Activated T-helper 17 cell treated with anti-CD3 and anti-CD28 coated beads, Interleukin-2, amount 50 U/mL, for 72 hours (primary cell): ENCODE results near the gene PPFIBP2. TPM values are rescaled to one million over a fixed set of nuclear protein-coding genes. Genes with fewer than 3 reads are reported as not detected.

ENCODE experiments used
- ATAC-seq: fragments of 150-1000 bp; cut with Tn5 transposase; replicated peaks from 2 replicates; pipeline ENCODE4 v1.10.0; 2021; ENCODE audit warnings: mild to moderate bottlenecking, moderate library complexity
- H3K27ac Mint-ChIP-seq: one replicate; pipeline ENCODE4 v1.8.0; 2022; ENCODE audit warnings: mixed read lengths
- H3K27me3 Mint-ChIP-seq: one replicate; pipeline ENCODE4 v1.8.0; 2022; ENCODE audit warnings: mixed read lengths
- H3K36me3 Mint-ChIP-seq: one replicate; pipeline ENCODE4 v1.8.0; 2022; ENCODE audit warnings: low read depth, mild to moderate bottlenecking, mixed read lengths
- H3K4me1 Mint-ChIP-seq: one replicate; pipeline ENCODE4 v1.8.0; 2022; ENCODE audit warnings: mixed read lengths
- H3K4me3 Mint-ChIP-seq: one replicate; pipeline ENCODE4 v1.8.0; 2022; ENCODE audit warnings: mild to moderate bottlenecking, mixed read lengths
- H3K9me3 Mint-ChIP-seq: one replicate; pipeline ENCODE4 v1.8.0; 2022; ENCODE audit warnings: mixed read lengths
- total RNA-seq, 2 donors: library from RNA; stranded (reverse); gene quantifications; one replicate each; pipeline ENCODE4 v1.2.3, GENCODE V29; 2022

The PPFIBP2 gene
- total RNA-seq, 2 donors from 2014 or later: 4.2 to 11.1 TPM

DNA sequence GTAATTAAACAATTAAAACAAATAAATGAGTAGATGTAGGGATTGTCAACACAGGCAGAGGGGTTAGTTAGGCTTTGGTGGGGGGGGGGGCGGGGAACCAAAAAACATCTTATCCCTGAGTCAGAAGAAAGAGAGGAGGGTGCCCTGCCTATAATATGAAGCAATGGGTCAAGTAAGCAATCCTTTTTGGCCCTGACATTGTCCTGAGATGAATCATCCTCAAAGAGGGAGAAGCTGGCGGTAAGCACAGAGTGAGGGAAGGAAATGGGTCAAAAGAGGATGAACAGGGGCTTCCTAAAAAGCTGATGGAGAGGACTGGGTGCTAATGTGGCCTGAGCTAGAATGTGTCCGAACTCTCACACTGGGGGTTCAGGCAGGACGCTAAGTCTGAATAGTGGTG is 23.7 kb upstream of the PPFIBP2 start:
- H3K27ac Mint-ChIP-seq: no peak overlapping the region
- no peaks in the 10 kb centered on the region for H3K4me1 Mint-ChIP-seq
- H3K9me3 Mint-ChIP-seq: no peaks in the 10 kb centered on the region
- no peak for ATAC-seq
- no peak overlapping the region for H3K4me3 Mint-ChIP-seq
- no peaks in the 10 kb centered on the region for H3K36me3 Mint-ChIP-seq
- H3K27me3 Mint-ChIP-seq: no peaks in the 10 kb centered on the region

DNA sequence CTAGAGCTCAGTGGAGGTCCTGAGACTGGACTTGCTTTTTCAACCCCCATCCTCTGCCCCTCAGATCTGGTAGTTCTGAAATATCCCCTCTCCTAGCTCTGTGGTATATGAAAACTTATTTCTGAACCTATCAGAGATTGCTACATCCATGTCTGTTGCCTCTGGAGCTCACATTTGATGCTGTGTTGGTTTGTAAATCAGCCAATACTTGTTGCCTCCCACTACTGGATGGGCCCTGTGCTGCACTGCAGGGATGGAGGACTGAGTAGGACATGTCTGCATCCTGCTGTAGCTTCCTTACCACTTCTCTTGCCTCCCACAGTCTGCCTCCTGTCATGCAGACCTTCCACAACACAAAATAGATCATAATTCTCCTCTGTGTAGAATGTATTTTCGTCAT is 23.3 kb upstream of the PPFIBP2 start:
- Mint-ChIP-seq H3K9me3 (no peaks in the 10 kb centered on the region), H3K27me3 (no peaks in the 10 kb centered on the region), H3K27ac (no peak overlapping the region), H3K4me1 (no peaks in the 10 kb centered on the region), H3K4me3 (no peak overlapping the region), H3K36me3 (no peaks in the 10 kb centered on the region)
- ATAC-seq: no peak

- Mint-ChIP-seq H3K27me3 (no peaks in the 10 kb centered on the region), H3K27ac (no peak overlapping the region), H3K36me3 (no peaks in the 10 kb centered on the region), H3K4me3 (no peak overlapping the region), H3K4me1 (peaks cover 4% of the 10 kb centered on the region), H3K9me3 (no peaks in the 10 kb centered on the region)
- ATAC-seq: no peak
Measured at GRCh38 chr11:7492253-7492652, 21.5 kb upstream of the PPFIBP2 start.

GRCh38 chr11:7493670-7494069 is 20.1 kb upstream of the PPFIBP2 start:
- Mint-ChIP-seq H3K4me1 (peaks cover 4% of the 10 kb centered on the region), H3K4me3 (no peak overlapping the region), H3K36me3 (no peaks in the 10 kb centered on the region), H3K27ac (no peak overlapping the region), H3K27me3 (no peaks in the 10 kb centered on the region), H3K9me3 (no peaks in the 10 kb centered on the region)
- ATAC-seq: no peak

- Mint-ChIP-seq H3K36me3 (no peaks in the 10 kb centered on the region), H3K4me3 (no peak overlapping the region), H3K27ac (no peak overlapping the region), H3K27me3 (no peaks in the 10 kb centered on the region), H3K9me3 (no peaks in the 10 kb centered on the region), H3K4me1 (peaks cover 4% of the 10 kb centered on the region)
- no peak for ATAC-seq
Measured at GRCh38 chr11:7494086-7494745, 19.6 kb upstream of the PPFIBP2 start.

- peak overlapping the region; percentile 1 for H3K27ac Mint-ChIP-seq
- no peaks in the 10 kb centered on the region for H3K27me3 Mint-ChIP-seq
- H3K4me1 Mint-ChIP-seq: peaks cover 4% of the 10 kb centered on the region
- peak; percentile 73 for ATAC-seq
- H3K9me3 Mint-ChIP-seq: no peaks in the 10 kb centered on the region
- H3K36me3 Mint-ChIP-seq: no peaks in the 10 kb centered on the region
- no peak overlapping the region for H3K4me3 Mint-ChIP-seq
Measured at GRCh38 chr11:7495882-7496551, 17.8 kb upstream of the PPFIBP2 start.

- no peak for ATAC-seq
- Mint-ChIP-seq H3K27ac (no peak overlapping the region), H3K4me3 (no peak overlapping the region), H3K36me3 (no peaks in the 10 kb centered on the region), H3K9me3 (no peaks in the 10 kb centered on the region), H3K4me1 (peaks cover 4% of the 10 kb centered on the region), H3K27me3 (no peaks in the 10 kb centered on the region)
Measured at GRCh38 chr11:7498193-7498592, 15.6 kb upstream of the PPFIBP2 start.

DNA sequence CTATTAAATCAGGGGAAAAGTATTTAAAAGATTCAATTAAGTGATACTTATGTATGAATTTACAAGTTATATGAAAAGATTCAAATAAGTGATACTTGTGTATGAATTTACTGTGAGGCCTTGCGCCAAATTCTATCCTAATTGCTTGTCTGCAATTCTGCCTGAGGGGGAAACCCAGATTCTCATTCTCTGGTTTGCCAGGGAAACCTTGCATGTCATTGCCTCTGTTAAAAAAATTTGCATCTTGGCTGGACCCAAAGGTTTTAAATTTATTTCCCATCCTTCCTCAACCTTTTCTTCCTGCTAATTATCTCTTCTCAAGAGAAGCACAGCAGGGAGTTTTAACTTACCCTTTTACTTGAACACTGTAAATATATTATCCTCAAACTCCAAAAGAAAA is 14.7 kb upstream of the PPFIBP2 start:
- no peaks in the 10 kb centered on the region for H3K27me3 Mint-ChIP-seq
- H3K36me3 Mint-ChIP-seq: no peaks in the 10 kb centered on the region
- no peaks in the 10 kb centered on the region for H3K9me3 Mint-ChIP-seq
- no peak overlapping the region for H3K4me3 Mint-ChIP-seq
- H3K4me1 Mint-ChIP-seq: peaks cover 4% of the 10 kb centered on the region
- no peak overlapping the region for H3K27ac Mint-ChIP-seq
- ATAC-seq: no peak

GRCh38 chr11:7500251-7500650 is 13.5 kb upstream of the PPFIBP2 start:
- Mint-ChIP-seq H3K27ac (no peak overlapping the region), H3K9me3 (no peaks in the 10 kb centered on the region), H3K4me1 (peaks cover 4% of the 10 kb centered on the region), H3K27me3 (no peaks in the 10 kb centered on the region), H3K36me3 (no peaks in the 10 kb centered on the region), H3K4me3 (no peak overlapping the region)
- ATAC-seq: no peak

DNA sequence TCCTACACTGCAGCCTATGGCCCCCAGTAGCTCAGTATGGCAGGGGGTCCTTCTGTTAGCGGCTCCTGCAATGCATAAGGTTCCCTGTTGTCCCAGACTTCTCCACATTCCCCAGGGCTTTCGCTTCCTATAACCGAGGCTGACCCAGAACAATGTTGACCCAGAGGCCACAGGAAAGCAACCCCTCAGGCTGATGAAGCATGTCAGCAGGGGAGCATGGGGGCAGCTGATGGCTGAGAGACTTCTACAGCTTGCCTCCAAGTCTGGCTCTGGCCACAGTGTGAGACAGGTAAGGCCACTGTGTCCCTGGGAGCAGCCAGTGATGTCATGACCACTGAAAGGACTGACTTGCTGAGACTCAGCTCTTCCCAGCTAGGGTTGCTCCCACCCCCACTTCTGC is 12.5 kb upstream of the PPFIBP2 start:
- Mint-ChIP-seq H3K4me1 (peaks cover under 1% of the 10 kb centered on the region), H3K9me3 (no peaks in the 10 kb centered on the region), H3K27ac (no peak overlapping the region), H3K4me3 (no peak overlapping the region), H3K27me3 (no peaks in the 10 kb centered on the region), H3K36me3 (no peaks in the 10 kb centered on the region)
- no peak for ATAC-seq

DNA sequence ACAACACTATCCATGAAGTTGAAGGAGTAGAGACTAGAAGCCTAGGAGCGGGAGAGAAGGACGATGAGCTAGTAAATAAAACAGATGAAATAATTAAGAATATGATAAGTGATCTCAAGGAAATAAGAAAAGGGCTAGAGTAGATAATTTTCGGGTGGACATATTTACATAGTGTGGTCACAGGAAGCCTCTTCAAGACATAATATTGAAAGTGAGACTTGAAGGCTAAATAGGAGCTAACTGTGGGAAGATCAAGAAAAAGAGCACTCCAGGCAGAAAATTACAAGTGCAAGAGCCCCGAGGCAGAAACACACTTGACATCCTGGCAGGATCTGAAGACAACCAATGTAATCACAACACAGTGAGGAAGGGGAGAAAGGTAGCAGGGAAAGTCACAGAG is 11.9 kb upstream of the PPFIBP2 start:
- Mint-ChIP-seq H3K36me3 (no peaks in the 10 kb centered on the region), H3K4me1 (no peaks in the 10 kb centered on the region), H3K27me3 (no peaks in the 10 kb centered on the region), H3K4me3 (no peak overlapping the region), H3K9me3 (no peaks in the 10 kb centered on the region), H3K27ac (no peak overlapping the region)
- ATAC-seq: no peak

- Mint-ChIP-seq H3K27ac (no peak overlapping the region), H3K27me3 (no peaks in the 10 kb centered on the region), H3K4me1 (no peaks in the 10 kb centered on the region), H3K4me3 (no peak overlapping the region), H3K9me3 (no peaks in the 10 kb centered on the region), H3K36me3 (no peaks in the 10 kb centered on the region)
- no peak for ATAC-seq
Measured at GRCh38 chr11:7506243-7506642, 7.6 kb upstream of the PPFIBP2 start.

GRCh38 chr11:7508087-7508486 is 5.7 kb upstream of the PPFIBP2 start:
- H3K9me3 Mint-ChIP-seq: no peaks in the 10 kb centered on the region
- H3K36me3 Mint-ChIP-seq: no peaks in the 10 kb centered on the region
- no peaks in the 10 kb centered on the region for H3K4me1 Mint-ChIP-seq
- H3K27ac Mint-ChIP-seq: no peak overlapping the region
- no peak overlapping the region for H3K4me3 Mint-ChIP-seq
- ATAC-seq: no peak
- no peaks in the 10 kb centered on the region for H3K27me3 Mint-ChIP-seq

GRCh38 chr11:7509966-7510365 is 3.8 kb upstream of the PPFIBP2 start:
- ATAC-seq: no peak
- no peaks in the 10 kb centered on the region for H3K36me3 Mint-ChIP-seq
- peaks cover 3% of the 10 kb centered on the region for H3K4me1 Mint-ChIP-seq
- no peaks in the 10 kb centered on the region for H3K9me3 Mint-ChIP-seq
- H3K4me3 Mint-ChIP-seq: no peak overlapping the region
- no peak overlapping the region for H3K27ac Mint-ChIP-seq
- no peaks in the 10 kb centered on the region for H3K27me3 Mint-ChIP-seq

DNA sequence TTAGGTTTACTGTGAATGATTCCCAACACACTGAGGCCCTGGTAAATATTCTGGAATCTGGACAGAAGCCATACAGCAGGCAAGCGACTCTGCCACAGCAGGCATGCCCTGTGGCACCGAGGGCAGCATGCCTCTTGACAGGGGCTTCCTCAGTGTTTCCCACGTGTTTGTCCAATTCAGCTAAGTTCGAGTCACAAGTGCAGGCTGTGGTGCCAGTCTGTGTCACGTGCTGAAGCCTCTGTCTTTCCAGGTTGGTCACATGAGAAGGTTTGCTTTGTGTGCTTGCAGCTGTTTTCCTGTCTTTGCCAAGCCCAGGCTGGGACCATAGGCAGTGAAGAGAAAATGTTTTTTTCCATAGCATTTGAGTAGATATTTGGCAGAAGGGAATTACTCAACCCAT is 2.4 kb upstream of the PPFIBP2 start:
- Mint-ChIP-seq H3K36me3 (no peaks in the 10 kb centered on the region), H3K27ac (no peak overlapping the region), H3K9me3 (no peaks in the 10 kb centered on the region), H3K4me1 (peaks cover 14% of the 10 kb centered on the region), H3K27me3 (no peaks in the 10 kb centered on the region), H3K4me3 (no peak overlapping the region)
- ATAC-seq: no peak
